Breast epithelium (tissue), 4 donors: ENCODE data around the gene MINDY4B. TPM values are rescaled to one million over a fixed set of nuclear protein-coding genes. Genes with fewer than 3 reads are reported as not detected.

ENCODE experiments used
- DNase-seq, 2 donors: peaks; one replicate each; pipeline ENCODE4 v3.0.0-alpha.2; 2019; ENCODE audit warnings: low spot score in 2 of 2
- H3K27ac ChIP-seq, 2 donors: fragments of 200-600 bp; sonication (generic) in 1 of 2; one replicate each; pipeline ENCODE4 v1.5.1; 2016 to 2019; ENCODE audit warnings: mild to moderate bottlenecking in 1 of 2
- H3K27me3 ChIP-seq, 2 donors: fragments of 200-600 bp; sonication (generic) in 1 of 2; one replicate each; pipeline versions ENCODE4 v1.5.1 to v1.6.0; 2017 to 2019; ENCODE audit warnings: control low read depth in 1 of 2, mild to moderate bottlenecking in 1 of 2
- H3K36me3 ChIP-seq: fragments of 200-600 bp; one replicate; pipeline ENCODE4 v1.5.1; 2019
- H3K4me1 ChIP-seq, 2 donors: fragments of 200-600 bp; sonication (generic); one replicate each; pipeline ENCODE4 v1.5.1; 2016 to 2019; ENCODE audit warnings: control low read depth in 1 of 2
- H3K4me3 ChIP-seq, 3 donors: fragments of 200-600 bp; sonication (generic); 1 replicate in 2 of 3; 2 replicates in 1 of 3; pipeline ENCODE4 v1.5.1; 2016 to 2019; ENCODE audit warnings: mild to moderate bottlenecking in 3 of 3, moderate library complexity in 2 of 3
- H3K9me3 ChIP-seq, 2 donors: fragments of 200-600 bp; sonication (generic) in 1 of 2; one replicate each; pipeline ENCODE4 v1.5.1; 2016 to 2019; ENCODE audit warnings: control low read depth in 1 of 2
- CTCF ChIP-seq, 3 donors: fragments of 450-650 bp; IDR thresholded peaks; one replicate each; pipeline ENCODE4 v1.5.1; 2016 to 2017; ENCODE audit warnings: antibody characterized with exemption in 3 of 3, mild to moderate bottlenecking in 3 of 3, moderate library complexity in 3 of 3
- POLR2A ChIP-seq: fragments of 450-650 bp; IDR thresholded peaks from one replicate; pipeline ENCODE4 v1.6.1; 2016; ENCODE audit warnings: antibody characterized with exemption, mild to moderate bottlenecking, moderate library complexity
- POLR2AphosphoS5 ChIP-seq, 3 donors: sonication (generic); formaldehyde crosslinking; IDR thresholded peaks; one replicate each; pipeline ENCODE4 v1.6.1; 2017; ENCODE audit warnings: antibody characterized with exemption in 3 of 3
- intact Hi-C: fragments of 100-400 bp; cut with DNase I; formaldehyde crosslinking; loops from one replicate; pipeline ENCODE4 v1.15.1; 2023; ENCODE audit warnings: low total_unique reads
- total RNA-seq, 3 donors: library from RNA; depleted of rRNA; stranded (reverse); fragments of >200 nt; gene quantifications; one replicate each; pipeline ENCODE4 v1.1.0, GENCODE V29; 2016

Gene MINDY4B
- total RNA-seq, 3 donors from 2014 or later, result not detected

DNA sequence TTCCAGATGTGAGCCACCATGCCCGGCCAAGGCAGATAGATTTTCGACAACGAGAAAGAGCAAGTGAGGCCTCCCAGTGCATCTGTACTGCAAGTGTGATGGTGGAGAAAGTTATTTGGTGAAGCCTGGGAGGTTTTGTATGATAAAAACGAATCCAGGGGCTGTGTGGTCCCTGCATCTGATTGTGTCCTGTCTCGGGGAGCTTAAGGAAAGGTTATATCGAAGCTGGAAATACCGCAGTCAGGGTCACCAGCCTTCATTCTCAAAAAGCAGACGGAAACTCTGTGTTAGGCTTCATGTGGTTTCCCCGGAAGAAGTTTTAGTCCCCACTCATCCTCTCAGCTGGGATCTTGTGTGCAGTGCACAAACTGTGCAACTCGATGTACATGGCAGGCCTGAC, 3.4 kb downstream of the MINDY4B start:
- intact Hi-C loops, result no loop called here
- Histone ChIP-seq H3K4me3 (no peak overlapping the region), H3K27me3 (no peaks in the 10 kb centered on the region), H3K4me1 (no peaks in the 10 kb centered on the region), H3K9me3 (no peaks in the 10 kb centered on the region), H3K27ac (no peak overlapping the region), H3K36me3 (no peaks in the 10 kb centered on the region)
- no peak for DNase-seq
- TF ChIP-seq POLR2AphosphoS5 (IDR thresholded peaks at IDR 0.05), result no peak
- no peak for TF ChIP-seq POLR2A
- no peak for TF ChIP-seq CTCF (IDR thresholded peaks at IDR 0.05)

GRCh38 chr3:150899141-150899540, 6.1 kb downstream of the MINDY4B start:
- TF ChIP-seq POLR2AphosphoS5 (IDR thresholded peaks at IDR 0.05) (no peak), POLR2A (no peak), CTCF (IDR thresholded peaks at IDR 0.05) (no peak)
- intact Hi-C loops, result no loop called here
- Histone ChIP-seq H3K36me3 (no peaks in the 10 kb centered on the region), H3K27me3 (no peaks in the 10 kb centered on the region), H3K27ac (peak overlapping the region in 1 of 2 donors; percentile 1), H3K4me3 (no peak overlapping the region), H3K4me1 (no peaks in the 10 kb centered on the region), H3K9me3 (no peaks in the 10 kb centered on the region)
- no peak for DNase-seq

DNA sequence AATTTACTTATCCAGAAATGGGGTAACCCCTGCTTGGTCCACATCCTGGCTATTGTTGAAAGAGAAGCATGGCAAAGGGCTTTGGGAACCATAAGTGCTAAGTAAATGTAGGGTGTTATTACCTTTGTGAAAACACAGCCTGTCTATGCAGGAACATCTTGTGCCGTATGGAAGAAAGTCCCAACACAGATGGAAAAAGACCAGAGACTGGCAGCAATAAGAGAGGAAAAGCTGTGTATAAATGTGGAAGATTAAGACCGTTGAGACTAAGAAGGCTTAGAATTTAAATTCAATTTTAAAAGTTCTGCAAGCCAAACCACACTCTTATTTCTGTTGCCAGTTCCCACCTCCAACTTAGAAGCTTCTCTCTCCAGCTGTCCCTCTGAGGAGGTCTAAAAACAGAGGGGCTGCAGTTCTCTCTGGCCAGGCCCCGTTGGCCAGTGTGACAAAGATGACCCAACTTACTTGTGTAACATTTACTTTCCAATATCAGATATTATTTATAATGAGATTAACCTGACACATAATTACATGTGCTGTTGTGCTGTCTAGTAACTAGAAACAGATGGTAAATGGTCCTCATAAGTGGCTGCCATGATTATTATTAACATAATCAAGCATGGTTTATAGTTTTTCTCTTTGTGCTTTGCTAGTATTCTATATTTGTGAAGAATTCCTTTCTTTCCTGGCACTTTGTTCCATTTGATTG, 7.0 kb downstream of the MINDY4B start:
- no peak for DNase-seq
- no peak overlapping the region for H3K4me3 ChIP-seq
- H3K27ac ChIP-seq, result no peak overlapping the region
- H3K4me1 ChIP-seq, result no peaks in the 10 kb centered on the region
- H3K9me3 ChIP-seq, result no peaks in the 10 kb centered on the region
- no peaks in the 10 kb centered on the region for H3K27me3 ChIP-seq
- H3K36me3 ChIP-seq, result no peaks in the 10 kb centered on the region
- intact Hi-C loops, result no loop called here
- TF ChIP-seq POLR2AphosphoS5 (IDR thresholded peaks at IDR 0.05), result no peak
- no peak for TF ChIP-seq CTCF (IDR thresholded peaks at IDR 0.05)
- no peak for TF ChIP-seq POLR2A

- H3K4me1 ChIP-seq, result no peaks in the 10 kb centered on the region
- H3K27ac ChIP-seq, result no peak overlapping the region
- TF ChIP-seq POLR2A, result no peak
- no peak for TF ChIP-seq POLR2AphosphoS5 (IDR thresholded peaks at IDR 0.05)
- no peak for TF ChIP-seq CTCF (IDR thresholded peaks at IDR 0.05)
- no peaks in the 10 kb centered on the region for H3K9me3 ChIP-seq
- intact Hi-C loops, result no loop called here
- no peak overlapping the region for H3K4me3 ChIP-seq
- no peak for DNase-seq
- H3K36me3 ChIP-seq, result no peaks in the 10 kb centered on the region
- H3K27me3 ChIP-seq, result no peaks in the 10 kb centered on the region
Observed at GRCh38 chr3:150897592-150897991, 7.6 kb downstream of the MINDY4B start.

- H3K36me3 ChIP-seq, result no peaks in the 10 kb centered on the region
- H3K27ac ChIP-seq, result no peak overlapping the region
- H3K4me3 ChIP-seq, result no peak overlapping the region
- intact Hi-C loops, result no loop called here
- no peaks in the 10 kb centered on the region for H3K4me1 ChIP-seq
- TF ChIP-seq POLR2AphosphoS5 (IDR thresholded peaks at IDR 0.05), result no peak
- TF ChIP-seq POLR2A, result no peak
- TF ChIP-seq CTCF (IDR thresholded peaks at IDR 0.05), result no peak
- DNase-seq, result no peak
- no peaks in the 10 kb centered on the region for H3K9me3 ChIP-seq
- no peaks in the 10 kb centered on the region for H3K27me3 ChIP-seq
Observed at GRCh38 chr3:150890831-150891230, 14.4 kb downstream of the MINDY4B start.
